HCEC 1CT (cell line): ENCODE results near the gene CYP1A2.
"Not testable (repeated sequence)": the region's sequence is repeated elsewhere in the genome, so short reads cannot be mapped to it uniquely, and the experiment has no call there.

Source experiments
- DNase-seq: peaks from one replicate; pipeline ENCODE4 v3.0.0-alpha.2; 2017

Gene CYP1A2

GRCh38 chr15:74738239-74738638, 10.4 kb upstream of the CYP1A2 start:
- not testable (repeated sequence) for DNase-seq

- no peak for DNase-seq
Measured at GRCh38 chr15:74742422-74742821, 6.2 kb upstream of the CYP1A2 start.

DNA sequence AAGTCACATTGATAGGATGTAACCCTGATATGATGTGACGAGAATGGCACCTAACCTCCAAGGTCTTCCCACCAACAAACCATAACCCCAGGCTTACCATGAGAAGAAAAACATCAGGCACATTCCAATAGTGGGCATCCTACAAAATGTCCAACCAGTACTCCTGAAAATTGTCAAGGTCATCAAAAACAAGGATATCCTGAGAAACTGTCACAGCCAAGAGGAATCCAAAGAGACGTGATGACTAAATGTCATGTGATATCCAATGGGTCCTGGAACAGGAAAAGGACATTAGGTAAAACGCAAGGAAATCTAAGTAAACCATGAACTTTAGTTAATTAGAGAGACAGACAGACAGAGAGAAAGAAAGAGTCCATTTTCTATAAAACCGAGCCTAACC, 2.3 kb upstream of the CYP1A2 start:
- DNase-seq, result no peak

- DNase-seq, result no peak
Measured at GRCh38 chr15:74749832-74750231, 1.2 kb downstream of the CYP1A2 start.

DNA sequence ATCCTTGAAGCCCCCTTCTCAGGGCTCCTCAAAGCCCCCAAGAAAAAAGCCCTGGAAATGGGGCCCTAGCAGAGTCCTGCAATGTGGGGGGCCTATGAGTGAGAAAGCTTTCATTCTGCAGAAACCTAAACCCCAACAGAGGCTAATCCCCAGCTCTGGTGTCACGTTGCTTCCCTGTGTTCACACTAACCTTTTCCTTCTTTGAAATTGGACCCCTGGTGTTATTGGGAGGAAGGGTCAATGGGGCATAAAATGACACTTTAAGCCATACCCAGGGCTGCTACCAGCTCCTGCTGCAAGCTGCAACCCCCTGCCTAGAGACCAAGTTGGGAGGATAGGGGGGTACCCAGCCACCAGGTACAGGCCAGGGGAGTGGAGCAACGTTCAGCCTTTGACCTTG, 2.1 kb downstream of the CYP1A2 start:
- DNase-seq, result no peak

DNA sequence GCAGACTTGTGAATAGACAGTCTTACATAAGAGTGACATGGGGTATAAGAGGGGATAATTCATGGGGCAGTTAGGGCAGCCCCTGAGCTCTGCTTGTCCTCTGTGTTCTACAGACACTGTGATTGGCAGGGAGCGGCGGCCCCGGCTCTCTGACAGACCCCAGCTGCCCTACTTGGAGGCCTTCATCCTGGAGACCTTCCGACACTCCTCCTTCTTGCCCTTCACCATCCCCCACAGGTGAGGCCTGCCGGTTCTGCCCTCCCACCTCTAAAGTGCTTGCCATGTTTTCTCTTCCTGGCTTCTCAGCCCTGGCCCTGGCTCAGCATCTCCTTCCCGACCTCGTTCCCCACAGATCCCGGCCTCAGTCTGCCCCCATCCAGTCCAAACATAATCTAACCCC, 3.4 kb downstream of the CYP1A2 start:
- no peak for DNase-seq

GRCh38 chr15:74752531-74752930, 3.9 kb downstream of the CYP1A2 start:
- peak; percentile 38 for DNase-seq

DNA sequence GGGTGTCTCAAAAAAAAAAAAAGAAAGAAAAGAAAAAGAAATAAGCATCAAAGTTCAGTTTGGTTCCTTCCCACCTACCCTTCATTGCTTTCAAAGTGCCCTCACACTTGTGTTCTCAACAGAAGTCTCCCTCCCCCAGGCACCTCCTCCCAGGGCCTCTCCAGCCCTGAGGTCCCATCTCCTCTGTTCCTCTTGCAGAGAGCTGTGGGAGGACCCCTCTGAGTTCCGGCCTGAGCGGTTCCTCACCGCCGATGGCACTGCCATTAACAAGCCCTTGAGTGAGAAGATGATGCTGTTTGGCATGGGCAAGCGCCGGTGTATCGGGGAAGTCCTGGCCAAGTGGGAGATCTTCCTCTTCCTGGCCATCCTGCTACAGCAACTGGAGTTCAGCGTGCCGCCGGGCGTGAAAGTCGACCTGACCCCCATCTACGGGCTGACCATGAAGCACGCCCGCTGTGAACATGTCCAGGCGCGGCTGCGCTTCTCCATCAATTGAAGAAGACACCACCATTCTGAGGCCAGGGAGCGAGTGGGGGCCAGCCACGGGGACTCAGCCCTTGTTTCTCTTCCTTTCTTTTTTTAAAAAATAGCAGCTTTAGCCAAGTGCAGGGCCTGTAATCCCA, 6.1 kb downstream of the CYP1A2 start:
- no peak for DNase-seq

GRCh38 chr15:74758736-74759135, 10.1 kb downstream of the CYP1A2 start:
- DNase-seq, result no peak

DNA sequence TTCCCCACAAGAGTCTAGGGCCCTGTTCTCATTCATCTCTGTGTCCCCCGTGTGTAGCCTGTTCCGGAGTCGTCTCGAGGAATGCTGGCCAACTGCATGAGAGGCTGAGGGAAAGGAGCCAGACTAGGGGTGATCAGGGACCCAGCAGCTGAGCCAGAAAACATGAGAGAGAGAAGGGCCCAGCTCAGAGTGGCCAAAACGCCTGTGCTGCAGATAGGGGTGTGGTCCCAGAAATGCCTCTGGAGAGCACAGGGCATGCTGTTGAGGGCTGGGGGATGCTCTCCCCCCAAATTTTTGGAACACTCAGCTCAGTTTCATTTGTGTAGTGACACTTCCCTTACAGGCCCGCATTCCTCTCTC, 14.1 kb downstream of the CYP1A2 start:
- no peak for DNase-seq

- DNase-seq, result no peak
Measured at GRCh38 chr15:74763416-74763815, 14.8 kb downstream of the CYP1A2 start.

DNA sequence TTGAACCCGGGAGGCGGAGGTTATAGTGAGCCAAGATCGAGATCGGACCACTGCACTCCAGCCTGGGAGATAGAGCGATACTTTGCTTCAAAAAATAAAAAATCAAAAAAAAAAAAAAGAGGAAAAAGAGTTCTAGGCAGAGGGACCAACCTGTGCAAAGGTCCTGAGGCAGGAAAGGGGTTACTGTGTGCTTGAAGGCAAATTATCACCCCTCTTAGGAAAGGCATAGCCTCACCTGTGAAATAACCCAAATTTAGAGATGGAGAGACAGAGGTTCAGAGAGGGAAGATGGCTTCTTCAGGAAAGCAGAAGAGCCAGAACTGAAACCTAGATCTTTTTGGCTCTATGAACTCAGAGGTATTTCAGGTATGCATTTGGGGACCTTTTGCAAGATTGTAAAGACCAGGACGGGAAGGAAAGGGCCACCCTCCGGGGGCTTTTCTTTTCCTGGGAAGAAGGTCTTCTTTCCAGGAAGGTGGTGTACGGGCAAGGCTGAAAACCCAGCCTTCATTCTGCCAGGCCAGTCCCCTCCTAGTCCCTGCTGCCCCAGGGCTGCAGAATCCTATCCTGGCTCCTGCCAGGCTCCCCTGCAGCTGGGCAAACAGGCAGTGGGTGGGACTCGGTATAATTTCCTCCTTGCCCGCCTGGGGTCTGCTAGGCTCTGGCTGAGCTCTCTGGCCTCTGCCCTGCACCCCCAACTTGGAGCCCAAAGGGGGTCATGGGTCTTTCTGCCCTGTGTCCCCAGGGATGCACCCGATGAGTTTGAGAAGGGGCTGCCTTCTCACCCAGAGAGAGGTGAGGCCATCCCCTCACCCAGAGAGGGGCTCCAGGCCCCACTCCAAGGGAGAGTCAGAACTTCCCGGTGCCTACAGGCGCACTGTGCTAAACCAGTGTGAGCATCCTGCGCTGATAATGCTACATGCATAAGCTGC, 18.8 kb downstream of the CYP1A2 start:
- no peak for DNase-seq

- no peak for DNase-seq
Measured at GRCh38 chr15:74768099-74768770, 19.6 kb downstream of the CYP1A2 start.

- peak; percentile 34 for DNase-seq
Measured at GRCh38 chr15:74768771-74769342, 20.2 kb downstream of the CYP1A2 start.

- DNase-seq, result no peak
Measured at GRCh38 chr15:74769463-74770025, 20.9 kb downstream of the CYP1A2 start.

DNA sequence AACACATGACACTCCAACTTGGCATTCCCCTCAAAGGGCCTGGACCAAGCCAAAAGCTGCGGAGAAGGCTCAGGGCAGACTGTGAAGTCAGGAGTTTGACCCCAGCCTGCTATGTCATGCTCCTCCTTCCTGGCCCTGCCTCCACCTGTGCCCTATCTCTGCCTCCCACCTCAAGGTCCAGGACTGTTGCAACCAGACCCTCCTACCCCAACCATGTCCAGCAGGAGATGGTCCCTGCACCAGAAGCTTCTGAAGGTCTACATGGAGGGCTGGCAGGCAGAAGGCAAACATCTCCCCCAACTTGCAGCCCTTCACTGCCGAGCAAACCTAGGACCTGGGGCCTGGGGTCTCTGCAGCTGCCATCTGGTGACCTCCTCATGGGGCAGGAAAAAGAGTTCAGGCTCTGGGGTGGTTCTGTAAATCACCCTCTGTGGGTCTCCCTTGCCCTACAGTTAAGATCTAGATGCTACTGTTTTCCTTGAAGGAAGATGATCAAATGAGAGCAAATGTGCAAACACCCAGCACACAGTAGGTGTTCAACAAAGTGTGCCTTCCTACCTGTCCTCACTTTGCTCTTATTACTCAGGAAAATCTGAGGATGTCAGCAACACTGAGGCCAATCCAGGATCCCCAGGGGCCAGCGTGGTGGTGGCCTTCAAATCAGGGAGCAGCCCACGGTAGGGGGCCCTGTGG, 21.7 kb downstream of the CYP1A2 start:
- DNase-seq, result no peak

GRCh38 chr15:74773329-74773728, 24.7 kb downstream of the CYP1A2 start:
- no peak for DNase-seq

DNA sequence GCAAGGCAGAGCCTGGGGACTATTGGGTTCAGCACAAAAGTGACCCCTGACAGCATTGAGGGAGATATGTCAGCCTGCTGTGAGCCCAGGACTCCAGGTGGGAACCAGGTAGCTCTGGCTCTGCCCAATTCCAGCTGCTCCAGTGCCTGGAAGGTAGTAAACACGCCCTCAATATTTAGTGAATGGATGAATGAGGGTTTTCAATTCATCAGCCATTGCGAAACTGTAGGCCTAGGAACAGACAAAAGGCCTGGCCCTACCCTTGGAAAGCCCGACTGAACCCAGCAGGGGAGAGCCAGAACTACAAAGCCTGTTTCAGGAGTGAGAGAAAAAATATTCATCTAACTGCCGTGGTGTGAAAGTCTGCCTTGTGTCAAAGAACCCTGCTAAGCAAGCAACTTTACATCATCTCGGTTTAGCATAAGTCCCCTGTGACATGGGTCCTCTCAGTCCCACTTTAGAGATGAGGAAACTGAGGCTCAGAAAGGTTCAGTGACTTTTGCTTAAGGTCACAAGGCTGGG, 25.1 kb downstream of the CYP1A2 start:
- no peak for DNase-seq

DNA sequence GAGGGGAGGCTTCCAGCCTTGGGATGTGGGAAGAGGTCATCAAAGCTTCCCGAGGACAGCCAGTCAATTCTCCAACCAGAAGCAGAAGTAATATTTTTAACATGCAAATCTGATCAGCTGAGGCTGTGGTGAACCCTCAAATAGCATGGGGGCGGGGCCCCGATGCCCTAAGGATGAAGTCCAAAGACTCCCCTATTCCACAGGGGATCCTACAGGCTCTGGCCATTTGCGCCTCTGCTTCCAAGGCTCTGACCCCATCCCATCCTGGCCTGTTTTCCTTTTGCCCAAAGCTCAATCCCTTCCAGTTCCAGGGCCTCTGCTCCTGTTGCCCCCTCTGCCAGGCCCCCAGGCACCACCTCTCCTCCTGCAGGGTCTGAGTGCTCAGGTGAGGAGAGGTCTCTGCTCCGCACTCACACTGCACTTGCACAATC, 26.5 kb downstream of the CYP1A2 start:
- DNase-seq, result no peak

- DNase-seq, result no peak
Measured at GRCh38 chr15:74775894-74776293, 27.2 kb downstream of the CYP1A2 start.

DNA sequence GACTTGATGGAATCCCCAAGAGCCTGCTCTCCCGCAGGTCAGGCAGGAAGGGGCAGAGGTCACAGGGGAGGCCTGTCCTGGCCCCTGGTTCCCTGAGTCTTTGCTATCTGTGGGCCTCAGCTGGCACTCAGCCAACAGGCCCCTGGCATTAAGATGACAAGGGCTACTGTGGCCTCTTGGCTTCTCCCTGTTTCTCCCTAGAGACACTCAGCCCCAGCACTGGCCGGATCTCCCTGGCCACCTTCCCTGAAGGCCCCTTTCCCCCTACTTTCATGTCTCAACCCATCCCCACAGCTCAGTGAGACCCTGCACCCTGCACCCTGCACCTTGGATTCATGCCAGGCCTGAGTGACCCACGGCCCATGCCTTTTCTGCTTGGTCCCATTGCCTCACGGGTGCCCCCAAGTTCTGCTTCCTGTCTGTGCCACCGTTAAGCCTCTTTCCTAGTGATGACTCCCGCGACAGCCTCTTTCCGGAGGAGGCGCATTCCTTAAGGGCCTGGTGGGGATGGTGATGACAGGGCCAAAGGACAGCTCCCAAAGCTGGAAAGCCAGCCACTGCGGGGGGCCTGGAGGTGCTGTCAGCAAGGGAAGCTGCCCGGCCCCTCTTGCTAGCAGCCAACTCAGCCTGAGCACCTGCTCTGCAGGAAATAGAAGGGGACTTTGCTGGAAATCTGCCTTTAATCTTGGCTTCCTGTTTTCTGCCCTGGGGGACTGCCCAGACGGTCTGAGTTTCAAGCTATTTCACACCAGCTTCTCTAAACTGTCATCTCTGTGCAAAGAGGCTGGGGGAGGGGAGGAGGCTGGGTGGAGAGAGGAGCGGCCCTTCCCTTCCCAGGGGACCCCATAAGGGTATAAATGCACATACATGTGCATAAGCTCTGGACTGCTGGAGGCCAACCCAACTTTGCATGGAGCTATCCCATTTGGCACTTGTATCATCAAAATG, 28.4 kb downstream of the CYP1A2 start:
- DNase-seq, result no peak
